Activated T-cell treated with anti-CD3 and anti-CD28 coated beads for 1 hour (primary cell): ENCODE results near the gene OR1I1.
A peak's percentile ranks its signal among the peaks of the same experiment; 100 is the strongest.
"Not testable (repeated sequence)": the region's sequence is repeated elsewhere in the genome, so short reads cannot be mapped to it uniquely, and the experiment has no call there.

Experiments
- DNase-seq: peaks from one replicate; pipeline ENCODE4 v3.0.0-alpha.2; 2020; ENCODE audit warnings: low read depth

Gene OR1I1, protein sequence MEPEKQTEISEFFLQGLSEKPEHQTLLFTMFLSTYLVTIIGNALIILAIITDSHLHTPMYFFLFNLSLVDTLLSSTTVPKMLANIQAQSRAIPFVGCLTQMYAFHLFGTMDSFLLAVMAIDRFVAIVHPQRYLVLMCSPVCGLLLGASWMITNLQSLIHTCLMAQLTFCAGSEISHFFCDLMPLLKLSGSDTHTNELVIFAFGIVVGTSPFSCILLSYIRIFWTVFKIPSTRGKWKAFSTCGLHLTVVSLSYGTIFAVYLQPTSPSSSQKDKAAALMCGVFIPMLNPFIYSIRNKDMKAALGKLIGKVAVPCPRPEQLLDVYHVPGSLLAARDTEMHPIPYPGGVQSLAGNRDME

DNA sequence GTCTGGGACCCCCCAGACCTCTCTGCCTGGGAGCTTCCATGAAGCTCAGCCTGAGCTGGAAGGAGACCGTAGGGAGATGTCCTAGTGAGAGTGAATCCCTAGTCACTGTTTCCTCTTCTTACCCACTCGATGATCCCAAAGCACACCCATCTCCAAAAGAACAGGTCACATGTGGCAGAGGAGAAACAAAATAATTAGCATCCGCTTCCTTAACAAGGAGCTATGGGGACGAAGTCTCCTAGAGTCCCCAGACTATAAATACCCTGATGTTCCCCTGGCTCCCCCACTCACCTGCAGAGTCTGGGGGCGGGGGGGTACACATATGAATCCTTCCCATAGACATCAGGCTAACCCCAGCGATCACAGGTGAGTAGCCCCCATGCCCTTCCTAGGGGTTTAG, at the start of gene OR1I1:
OR1I1 (plus strand) TSS at position 301 of the 400 bp plus-strand sequence. CDS start 4,855 bp downstream, outside the sequence.
- DNase-seq: no peak

DNA sequence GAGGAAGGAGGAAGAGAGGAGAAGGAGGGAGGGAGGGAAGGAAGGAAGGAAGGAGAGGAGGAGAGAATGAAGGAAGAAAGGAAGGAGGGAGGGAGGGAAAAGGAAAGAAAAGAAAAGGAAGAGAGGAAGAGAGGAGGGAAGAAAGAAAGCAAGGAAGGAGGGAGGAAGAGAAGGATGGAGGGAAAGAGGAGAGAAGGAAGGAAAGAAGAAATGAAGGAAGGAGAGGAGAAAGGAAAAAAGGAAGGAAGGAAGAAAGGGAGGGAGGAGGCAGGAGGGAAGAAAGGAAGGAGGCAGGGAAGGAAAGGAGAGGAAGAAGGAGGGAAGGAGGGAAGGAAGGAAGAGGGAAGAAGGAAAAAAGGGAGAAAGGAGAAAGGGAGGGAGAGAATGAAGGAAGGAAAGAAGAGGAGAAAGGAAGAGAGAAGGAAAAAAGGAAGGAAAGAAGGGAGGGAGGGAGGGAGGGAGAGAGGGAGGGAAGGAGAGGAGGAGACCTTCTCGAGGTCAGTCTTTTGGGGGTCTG, 46.2 kb upstream of the OR1I1 start:
- no peak for DNase-seq

DNA sequence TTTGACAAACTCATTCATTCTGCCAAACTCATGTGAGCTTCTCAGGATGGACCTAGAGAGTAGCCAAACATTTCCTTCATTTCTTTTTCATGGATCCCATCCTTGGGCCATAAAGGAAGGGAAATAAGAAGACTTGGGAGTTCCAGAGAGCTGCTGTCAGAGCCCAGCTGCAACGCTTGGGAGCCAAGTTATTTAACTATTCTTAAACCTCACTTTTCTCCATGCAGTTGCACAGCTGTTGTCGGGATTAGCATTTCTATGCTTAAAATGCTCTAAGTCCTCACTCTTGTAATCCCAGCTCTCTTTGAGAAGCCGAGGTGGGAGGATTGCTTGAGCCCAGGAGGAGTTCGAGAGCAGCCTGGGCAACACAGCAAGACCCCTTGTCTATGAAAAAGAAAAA, 44.4 kb upstream of the OR1I1 start:
- no peak for DNase-seq

DNA sequence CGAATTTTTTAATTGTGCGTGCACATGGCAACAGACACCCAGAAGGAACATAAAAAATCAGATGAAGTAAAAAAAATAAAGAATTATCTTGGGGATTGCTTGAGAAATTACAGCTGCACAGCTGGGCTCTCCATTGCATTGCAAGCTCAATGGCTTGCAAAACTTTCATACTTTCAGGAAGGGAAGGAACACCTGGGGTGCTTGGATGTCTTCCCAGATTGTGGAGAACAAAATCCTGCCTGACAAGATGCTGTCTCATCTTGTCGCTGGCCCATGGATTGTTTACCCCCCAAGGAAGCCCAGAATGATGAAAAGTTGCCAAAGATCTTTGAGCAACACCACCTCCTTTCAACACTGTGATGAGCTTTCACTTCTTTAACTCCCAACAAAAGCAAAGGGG, 43.7 kb upstream of the OR1I1 start:
- DNase-seq: no peak

DNA sequence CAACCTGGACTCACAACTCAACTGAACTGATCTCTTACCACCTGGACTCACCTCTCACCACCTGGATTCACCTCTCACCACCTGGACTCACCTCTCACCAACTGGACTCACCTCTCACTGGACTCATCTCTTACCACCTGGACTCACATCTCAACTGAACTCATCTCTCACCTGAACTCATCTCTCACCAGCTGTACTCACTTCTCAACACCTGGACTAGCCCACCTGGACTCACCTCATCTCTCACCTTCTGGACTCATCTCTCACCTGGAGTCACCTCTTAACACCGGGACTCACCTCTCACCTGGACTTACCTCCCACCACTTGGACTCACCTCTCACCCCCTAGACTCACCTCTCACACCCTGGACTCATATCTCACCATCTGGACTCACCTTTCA, 40.0 kb upstream of the OR1I1 start:
- DNase-seq: no peak

DNA sequence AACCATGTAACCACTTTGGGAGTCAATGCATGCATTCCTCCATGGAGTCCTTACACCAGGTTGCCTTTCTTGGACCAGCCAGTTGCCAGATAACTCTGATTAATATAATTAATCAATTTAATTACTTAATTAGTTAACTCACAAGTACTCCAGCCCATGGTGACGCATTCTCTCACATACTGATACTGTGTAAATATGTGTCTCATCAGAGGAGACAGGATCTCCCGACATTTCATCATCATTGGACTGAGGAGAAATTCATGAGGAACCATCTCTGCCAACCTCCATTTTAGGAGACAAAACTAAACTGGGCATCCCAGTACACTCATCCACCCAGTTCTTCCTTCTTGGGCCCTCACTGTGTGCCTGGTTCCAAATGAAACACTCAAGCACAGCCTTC, 39.2 kb upstream of the OR1I1 start:
- DNase-seq: no peak

DNA sequence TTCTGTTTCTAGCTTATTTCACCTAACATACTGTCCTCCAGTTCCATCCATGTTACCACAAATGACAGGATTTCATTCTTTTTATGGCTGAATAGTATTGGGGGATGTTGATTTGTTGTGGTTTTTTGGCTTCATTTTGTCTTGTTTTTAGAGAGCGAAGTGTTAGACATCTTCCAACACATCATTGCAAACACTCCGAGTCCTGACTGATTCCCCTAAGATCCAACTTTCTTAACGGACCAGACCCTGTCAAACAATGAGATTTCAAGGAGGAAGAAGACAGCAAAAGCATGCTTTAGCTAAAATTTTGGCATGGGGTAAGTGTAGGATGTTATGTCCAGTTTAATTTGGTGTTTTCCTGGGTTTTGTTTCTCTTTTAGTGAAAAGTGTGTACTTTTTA, 36.5 kb upstream of the OR1I1 start:
- no peak for DNase-seq

DNA sequence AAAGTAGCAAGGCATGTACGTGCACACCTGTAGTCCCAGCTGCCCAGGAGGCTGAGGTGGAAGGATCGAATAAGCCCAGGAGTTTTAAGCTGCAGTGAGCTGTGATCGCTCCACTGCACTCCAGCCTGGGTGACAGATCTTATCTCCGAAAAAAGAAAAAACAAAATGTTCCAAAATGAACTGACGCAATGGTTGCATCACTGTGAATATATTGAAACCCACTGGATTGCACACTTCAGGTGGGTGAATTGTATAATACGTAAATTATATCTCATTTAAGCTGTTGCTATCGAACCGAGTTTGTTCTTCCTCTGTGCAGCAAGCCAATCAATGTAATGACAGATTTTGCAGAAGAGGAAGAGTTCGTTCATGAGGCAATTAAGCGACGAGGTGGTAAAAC, 34.3 kb upstream of the OR1I1 start:
- no peak for DNase-seq

DNA sequence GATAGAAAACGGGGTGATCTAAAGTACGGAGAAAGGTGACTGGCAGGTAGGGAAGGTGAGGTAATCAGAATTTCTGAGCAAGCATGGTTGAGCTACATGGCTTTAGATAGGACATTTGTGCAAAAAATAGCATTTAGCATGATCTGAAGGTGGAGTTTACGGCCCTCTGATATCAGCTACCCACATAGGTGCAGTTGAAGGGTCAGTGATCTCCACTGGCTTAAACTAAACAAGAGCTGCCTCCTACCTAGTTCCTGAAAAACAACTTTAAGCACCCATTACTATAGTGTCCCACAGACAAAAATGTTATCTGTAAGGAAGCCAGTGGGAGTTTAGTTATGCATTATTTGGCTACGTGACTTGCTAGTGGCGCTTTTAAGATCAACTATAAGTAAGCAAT, 33.9 kb upstream of the OR1I1 start:
- no peak for DNase-seq

DNA sequence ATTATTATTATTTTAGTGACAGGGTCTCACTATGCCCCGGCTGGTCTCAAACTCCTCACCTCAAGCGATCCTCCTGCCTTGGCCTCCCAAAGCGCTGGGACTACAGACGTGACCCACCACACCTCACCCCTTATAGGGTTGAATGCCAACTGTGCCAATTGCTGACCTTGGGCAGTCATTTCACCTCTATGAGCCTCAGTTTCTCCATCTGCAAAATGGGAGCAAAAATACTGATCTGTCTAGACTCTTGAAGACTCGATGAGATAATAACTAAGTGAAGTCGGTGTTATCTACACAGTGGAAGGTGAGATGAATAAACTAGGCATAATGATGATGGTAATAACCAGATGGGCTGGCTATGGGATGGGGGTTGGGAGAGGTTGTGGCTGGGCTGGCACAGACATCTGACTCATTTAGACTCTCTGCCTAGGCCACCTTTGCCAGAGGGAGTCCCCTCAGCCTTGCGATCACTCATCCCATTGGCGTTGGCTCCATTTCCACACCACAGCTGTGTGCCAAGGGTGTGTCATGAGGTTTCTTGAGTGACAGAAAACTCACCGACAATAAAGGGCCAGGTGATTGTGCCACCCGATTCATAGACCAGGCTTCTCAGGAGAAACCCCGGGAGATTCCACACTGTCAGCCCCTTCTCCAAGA, 33.0 kb upstream of the OR1I1 start, which contains the start of gene CASP14:
CASP14 (plus strand) TSS at position 596 of the 657 bp plus-strand sequence. CDS start 2,772 bp downstream, outside the sequence.
- no peak for DNase-seq

DNA sequence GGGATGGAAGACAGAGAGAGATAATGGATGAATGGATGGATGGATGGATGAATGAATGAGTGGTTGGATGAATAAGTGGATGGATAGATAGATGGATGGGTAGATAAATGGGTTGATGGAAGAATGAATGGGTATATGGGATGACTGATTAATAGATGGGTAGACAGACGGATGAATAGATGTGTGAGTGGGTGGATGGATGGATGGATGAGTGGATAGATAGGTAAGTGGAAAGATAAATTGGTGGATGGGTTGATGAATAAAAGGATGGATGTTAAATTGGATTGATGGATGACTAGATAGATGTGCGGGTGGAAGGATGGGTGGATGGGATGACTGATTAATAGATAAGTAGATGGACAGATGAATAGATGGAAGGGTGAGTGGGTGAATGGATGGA, 31.4 kb upstream of the OR1I1 start:
- no peak for DNase-seq

DNA sequence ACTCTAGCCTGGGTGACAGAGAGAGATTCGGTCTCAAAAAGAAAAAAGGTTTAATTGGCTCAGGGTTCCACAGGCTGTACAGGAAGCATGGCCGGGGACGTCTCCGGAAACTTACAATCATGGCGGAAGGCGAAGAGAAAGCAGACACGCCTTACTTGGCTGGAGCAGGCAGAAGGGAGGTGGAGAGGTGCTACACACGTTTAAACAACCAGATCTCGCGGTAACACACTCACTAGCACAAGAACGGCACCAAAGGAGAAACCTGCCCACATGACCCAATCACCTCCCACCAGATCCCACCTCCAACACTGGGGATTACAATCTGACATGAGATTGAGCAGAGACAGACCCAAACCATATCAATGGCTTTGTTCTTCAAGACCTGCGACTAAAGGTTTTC, 20.0 kb upstream of the OR1I1 start:
- DNase-seq: no peak

DNA sequence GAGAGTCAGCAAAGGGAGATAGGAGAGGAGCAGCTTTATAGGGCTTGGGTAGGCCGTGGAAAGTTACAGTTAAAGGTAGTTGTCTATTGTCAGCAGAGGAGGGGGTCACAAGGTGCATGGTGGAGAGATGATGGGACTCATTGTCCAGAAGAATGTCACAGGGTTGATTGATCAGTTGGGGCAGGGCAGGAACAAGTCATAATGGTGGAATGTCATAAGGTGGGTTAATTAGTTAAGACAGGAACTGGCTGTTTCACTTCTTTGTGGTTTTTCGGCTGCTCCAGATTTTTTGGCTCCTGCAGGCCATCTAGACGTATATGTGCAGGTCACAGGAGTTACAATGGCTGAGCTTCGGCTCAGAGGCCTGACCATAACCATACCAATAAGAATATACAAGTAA, 11.6 kb upstream of the OR1I1 start:
- not testable (repeated sequence) for DNase-seq

DNA sequence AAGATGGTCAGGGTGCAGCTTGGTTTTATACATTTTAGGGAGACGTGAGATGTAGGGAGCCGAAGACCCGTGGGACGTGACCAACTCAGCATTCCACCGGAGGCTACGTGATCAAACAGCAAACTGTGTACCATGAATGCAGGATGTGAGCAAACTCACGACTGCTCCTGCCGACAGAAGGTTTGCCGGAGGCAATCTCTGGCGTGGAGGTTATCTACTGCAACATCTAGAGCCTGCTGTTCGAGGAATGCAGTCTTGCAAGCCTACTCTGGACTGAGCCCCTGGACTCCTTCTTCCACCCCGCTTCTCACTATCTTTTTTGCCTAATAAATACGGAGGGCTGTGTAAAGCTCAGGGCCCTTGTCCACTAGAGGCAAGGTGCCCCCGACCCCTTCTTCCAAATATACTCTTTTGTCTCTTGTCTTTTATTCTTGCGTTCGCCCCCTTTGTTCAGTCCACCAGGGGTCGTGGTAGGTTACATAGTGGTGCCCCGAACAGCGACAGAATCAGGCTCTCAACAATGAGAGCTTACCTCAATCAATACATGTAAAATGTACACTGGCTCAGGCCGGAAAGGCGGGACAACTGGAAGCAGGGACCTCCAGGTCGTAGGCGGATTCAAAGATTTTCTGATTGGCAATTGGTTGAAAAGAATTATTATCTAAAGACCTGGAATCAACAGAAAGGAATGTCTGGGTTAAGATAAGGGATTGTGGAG, 8.9 kb upstream of the OR1I1 start:
- no peak for DNase-seq

DNA sequence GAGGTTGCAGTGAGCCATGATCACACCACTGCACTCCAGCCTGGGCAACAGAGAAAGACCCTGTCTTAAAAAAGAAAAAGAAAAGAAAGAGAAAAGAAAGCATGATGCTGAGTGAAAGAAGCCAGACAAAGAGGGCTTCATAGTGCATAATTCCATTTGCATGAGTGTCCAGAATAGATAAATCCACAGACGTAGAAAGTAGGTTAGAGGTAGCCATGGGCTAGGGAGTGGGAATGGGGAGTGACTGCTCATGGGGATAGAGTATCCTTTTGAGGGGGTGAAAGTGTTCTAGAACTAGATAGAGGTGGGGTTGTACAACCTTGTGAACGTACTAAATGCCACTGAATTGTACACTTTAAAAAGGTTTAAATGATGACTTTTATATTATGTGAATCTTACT, 7.6 kb upstream of the OR1I1 start:
- no peak for DNase-seq

DNA sequence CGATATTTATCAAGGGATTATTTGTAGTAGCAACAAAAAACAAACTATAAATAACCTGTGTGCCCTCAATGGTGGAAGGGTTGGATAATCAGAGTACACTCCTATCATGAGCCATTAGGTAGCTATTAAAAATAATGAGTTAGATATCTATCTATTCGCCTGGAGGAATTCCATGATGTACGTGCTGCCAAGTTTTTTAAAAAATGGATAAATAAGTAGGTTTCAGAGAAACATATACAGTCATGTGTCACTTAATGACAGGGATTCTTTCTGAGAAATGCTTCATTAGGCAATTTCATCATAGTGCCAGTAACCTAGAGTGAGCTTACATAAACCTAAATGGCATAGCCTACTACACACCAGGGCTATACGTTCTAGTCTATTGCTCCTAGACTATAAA, 6.2 kb upstream of the OR1I1 start:
- DNase-seq: no peak

DNA sequence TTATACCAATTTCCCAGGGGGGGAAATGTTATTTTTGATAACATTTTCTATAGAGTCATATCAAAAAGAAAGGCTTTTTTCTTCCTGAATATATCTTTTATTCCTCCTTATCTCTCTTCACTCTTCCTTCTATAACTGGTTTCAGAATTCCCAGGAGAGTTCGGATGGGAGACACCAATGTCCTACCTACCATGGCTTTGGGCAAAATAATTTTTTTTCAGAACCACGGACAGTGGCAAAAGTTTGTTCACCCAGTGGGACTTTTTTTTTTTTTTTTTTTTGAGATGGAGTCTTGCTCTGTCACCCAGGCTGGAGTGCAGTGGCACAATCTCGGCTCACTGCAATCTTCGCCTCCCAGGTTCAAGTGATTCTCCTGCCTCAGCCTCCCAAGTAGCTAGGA, 2.0 kb upstream of the OR1I1 start:
- DNase-seq: not testable (repeated sequence)

DNA sequence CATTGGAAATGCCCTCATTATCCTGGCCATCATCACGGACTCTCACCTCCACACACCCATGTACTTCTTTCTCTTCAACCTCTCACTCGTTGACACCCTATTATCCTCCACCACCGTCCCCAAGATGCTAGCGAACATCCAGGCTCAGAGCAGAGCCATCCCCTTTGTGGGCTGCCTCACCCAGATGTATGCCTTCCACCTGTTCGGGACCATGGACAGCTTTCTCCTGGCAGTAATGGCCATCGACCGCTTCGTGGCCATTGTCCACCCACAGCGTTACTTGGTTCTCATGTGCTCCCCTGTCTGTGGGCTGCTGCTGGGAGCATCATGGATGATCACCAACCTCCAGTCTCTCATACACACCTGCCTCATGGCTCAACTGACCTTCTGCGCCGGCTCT, 5.2 kb downstream of the OR1I1 start:
- DNase-seq: no peak

DNA sequence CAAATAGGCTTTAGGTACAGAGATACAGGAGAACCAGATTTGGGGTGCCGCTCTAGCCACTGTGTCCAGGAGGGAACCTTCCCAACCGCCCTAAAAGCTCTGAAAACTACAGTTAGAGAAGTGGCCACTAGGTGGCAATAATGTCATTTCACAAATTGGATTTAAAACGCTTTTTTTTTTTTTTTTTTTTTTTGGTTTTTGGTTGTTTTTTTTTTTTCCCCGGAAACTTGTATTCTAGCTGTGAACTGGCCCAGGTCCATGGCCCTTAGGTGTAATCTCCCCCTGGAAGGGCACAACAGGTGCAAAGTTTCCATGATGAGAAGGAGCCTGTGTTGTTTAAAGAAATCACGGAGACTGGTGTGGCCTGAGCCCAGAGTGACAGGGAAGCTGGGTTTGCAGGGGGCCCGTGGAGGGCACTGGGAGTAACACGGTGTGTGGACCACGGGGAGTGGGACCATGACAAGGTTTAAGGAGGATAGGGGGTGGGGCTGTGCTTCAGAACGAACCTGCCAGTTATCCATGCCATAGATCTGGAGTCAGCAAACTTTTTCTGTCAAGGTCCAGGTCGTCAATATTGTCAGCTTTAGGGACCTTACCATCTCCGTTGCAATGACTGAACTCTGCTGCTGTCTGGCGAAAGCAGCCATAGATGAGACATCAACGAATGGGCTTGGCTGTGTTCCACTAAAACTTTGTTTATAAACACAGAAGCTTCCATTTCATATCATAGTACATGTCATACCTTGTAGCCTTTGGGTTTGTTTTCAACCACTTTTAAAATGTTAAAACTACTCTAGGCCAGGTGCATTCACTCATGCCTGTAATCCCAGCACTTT, 10.1 kb downstream of the OR1I1 start:
- DNase-seq: peak; percentile 11

DNA sequence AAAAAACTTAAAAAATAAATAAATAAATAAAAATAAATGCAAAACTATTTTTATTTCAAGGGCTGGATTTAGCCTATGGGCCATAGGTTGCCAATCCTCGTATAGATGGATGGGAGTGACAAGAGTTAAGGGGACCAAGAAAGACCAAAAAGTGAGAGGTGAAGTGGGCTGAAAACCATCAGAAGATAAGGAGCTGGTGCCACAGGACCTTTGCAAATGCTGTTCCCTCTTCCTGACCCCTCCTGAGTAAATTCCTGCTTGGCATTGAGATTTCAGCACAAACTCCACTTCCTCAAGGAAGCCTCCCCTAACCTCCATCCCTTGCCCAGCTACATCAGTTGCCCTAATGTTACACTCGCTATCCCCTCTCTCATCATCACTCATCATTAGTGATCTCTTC, 11.0 kb downstream of the OR1I1 start:
- DNase-seq: no peak

DNA sequence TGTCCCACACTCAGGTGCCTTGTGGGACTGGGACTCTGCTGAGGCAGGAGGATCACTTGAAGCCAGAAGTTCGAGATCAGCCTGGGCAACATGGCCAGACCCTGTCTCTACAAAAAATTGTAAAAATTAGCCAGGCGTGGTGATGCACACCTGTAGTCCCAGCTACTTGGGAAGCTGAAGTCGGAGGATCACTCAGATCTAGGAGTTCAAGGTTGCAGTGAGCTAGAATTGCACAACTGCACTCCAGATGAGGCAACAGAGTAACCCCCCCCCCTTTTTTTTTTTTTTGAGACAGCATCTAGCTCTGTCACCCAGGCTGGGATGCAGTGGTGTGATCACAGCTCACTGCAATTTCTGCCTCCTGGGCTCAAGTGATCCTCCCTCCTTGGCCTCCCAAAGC, 14.2 kb downstream of the OR1I1 start:
- DNase-seq: no peak

DNA sequence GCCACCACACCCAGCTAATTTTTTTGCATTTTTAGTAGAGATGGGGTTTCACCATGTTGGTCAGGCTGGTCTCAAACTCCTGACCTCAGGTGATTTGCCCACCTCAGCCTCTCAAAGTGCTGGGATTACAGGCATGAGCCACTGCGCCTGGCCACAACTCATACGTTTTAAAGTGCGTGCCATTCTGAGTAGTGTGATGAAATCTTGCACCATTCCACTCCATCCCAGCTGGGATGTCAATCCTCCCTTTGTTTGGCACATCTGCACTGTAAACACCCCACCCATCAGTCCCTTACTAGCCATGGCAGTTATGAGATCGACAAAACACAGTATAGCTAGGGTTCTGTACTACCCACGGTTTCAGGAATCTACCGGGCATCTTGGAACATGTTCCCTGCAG, 16.0 kb downstream of the OR1I1 start:
- DNase-seq: not testable (repeated sequence)
